ENCODE data around the gene CSF1R.

- TF ChIP-seq CTCF (conservative IDR thresholded peaks at IDR 0.05 in 1 of 2, IDR thresholded peaks at IDR 0.05 in 1 of 2; ENCODE audit: extremely low read depth in 1 of 2, insufficient read depth in 1 of 2, low read depth in 1 of 2, low read length in 2 of 2), result no peak
- TF ChIP-seq EZH2 (IDR thresholded peaks at IDR 0.05; ENCODE audit: borderline replicate concordance, low read length), result no peak
Observed at GRCh38 chr5:150055326-150056074, 30.9 kb downstream of the CSF1R start.
